Umbilical cord (tissue), 2 donors: ENCODE data around the gene CTNNB1. TPM values are rescaled to one million over a fixed set of nuclear protein-coding genes. Genes with fewer than 3 reads are reported as not detected.

ENCODE experiments used
- DNase-seq: peaks from one replicate; pipeline ENCODE4 v3.0.0-alpha.2; 2015; ENCODE audit warnings: low spot score
- total RNA-seq: library from RNA; depleted of rRNA; stranded (reverse); fragments of >200 nt; gene quantifications from one replicate; pipeline ENCODE4 v1.2.3, GENCODE V29; 2014; ENCODE audit warnings: low replicate concordance; ENCODE audit not compliant: insufficient read depth

Gene CTNNB1
- total RNA-seq, 1 donor from 2014 or later = 1,192 TPM

DNA sequence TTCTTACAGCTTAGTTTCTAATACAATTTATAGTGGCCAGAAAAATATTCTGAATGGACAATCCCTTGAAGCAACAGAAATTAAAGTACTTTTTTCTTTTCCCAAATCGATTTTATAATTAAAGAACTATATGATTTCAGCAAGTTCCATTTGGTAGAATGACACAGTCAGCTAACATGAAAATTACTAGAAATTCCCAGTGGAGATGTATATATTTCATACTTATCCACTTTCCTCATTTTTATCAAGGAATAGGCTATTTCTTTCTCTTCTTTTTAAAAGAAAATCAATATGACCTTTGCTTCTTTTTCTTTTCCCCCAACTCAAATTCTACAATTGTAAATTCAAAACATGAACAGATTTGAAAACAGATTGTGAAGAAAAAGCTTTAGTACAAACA, 6.4 kb upstream of the CTNNB1 start:
- no peak for DNase-seq

DNA sequence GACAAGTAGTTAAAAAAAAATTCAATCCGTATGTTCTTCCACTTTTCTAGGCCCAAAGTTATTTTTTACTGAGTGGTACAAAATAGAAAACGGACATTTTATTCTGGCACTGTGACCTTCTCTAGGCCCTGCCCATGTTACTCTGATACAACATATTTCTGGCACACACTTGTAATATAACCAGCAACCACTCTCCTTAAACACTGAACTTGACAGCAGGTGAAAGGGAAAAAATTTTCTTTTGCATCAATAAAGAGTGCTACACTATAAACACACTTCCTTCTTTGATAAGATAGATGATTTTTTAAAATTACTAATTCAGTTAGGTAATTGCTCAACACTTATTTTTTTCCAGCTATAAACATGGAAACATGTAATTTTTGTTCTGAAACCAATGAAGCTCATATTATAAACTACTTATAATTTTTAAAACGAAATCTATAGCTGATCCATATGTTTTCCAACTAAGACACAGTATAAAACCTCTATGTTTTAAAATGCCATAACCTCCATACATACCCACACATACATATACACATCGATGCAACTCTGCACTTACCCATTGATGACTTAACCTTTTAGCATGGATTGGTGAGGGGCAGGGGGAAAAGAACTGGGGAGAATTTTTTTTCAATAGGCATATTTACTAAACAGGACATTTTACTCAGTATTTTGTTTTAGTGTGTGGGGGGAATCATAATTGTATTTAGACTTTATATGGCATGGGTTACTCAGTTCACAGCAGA, 5.3 kb upstream of the CTNNB1 start:
- DNase-seq = no peak

DNA sequence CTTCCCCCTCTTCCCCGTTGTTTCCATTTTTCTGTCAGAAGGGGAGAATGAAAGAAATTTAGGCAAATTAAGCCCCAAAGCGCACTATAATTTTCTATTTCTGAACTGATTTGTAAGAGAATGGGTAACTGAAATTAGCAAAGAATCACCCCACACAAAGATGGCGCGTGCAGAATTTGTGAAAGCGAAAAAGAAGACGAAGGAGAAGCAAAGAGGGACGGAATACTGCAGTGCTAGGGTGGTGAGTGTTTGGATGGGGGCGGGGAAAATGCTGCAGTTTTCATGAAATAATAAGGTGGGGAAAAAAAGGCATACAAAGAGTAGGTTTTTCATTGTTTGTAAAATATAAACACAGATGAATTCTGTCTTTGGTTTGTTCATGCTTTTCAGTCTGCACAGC, 4.6 kb upstream of the CTNNB1 start:
- DNase-seq = no peak

DNA sequence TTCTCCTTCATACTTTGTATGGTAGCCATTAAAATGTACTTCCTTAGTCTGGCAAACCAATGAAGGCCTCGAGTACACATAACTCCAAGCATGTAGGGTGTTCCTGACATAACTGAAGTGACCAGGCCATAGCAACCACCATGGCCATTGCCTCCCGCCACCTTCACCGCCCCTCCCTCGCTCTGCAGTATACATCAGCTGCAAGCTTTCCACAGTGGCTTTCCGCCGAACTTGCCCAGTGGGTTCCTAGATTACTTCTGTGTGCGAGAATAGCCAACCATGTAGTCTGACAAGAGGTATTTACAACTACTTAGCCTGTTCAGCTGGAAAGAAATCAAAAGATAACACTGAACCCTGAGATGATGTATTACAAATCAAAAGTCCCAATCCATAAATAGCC, 3.4 kb upstream of the CTNNB1 start:
- DNase-seq = no peak

DNA sequence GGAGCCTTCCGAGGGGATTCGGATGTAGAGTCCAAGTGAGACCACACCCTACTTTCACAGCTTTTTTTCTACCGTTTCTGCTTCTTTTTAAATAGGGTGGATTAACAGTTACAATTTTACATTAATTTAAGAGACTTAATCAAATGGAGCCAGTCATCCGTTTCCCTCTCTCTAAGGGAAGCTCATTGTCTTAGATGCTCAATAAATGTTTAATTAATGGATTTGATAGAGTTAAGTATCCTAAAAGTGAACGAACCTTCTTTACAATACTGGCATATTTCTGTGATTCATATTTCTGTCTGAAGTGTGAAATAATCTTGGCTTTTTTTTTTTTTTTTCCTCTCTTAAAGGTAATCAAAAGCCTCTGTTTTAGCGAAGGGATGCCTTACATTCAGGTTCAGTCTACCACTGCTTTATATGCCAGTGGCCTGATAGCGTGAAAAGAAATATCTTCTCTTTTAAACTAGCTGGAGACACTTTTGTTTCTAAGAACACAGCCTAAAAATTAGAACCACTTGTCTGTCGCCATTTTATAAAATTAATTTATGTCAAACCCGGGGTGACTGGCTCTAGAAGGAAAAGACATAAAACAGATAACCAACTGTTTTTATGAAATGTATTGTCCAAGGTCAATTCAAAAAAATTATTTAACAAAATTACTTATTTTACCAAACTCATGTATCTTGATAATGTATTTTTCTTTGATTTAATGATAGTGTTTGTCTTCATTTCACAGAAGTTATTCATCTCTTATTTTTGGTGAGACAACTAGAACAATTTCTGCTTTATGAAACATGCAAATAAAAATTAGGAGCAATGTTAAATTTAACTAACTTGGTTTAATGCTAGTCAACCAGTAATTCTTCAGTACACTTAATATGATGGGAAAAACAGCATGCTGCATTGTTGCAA, 2.5 kb upstream of the CTNNB1 start:
- no peak for DNase-seq

DNA sequence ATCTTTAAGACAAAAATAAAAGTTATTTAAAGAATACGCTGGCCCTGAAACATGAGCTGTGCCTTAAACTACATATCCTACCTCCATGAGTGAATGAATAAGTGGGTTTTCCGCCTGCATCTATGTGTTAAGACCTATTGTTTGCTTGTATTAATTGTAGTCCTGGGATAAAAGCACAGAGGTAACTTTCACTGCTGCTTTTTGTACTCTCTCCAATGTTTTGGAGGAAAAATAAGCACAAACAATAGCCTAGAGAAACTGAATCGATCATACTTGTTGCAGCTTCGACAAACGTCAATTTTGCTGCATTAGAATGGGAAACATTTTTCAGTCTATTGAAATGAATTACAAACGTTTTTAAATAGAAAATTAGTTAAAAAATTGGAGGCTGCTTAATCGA, 1.3 kb upstream of the CTNNB1 start:
- DNase-seq = no peak

DNA sequence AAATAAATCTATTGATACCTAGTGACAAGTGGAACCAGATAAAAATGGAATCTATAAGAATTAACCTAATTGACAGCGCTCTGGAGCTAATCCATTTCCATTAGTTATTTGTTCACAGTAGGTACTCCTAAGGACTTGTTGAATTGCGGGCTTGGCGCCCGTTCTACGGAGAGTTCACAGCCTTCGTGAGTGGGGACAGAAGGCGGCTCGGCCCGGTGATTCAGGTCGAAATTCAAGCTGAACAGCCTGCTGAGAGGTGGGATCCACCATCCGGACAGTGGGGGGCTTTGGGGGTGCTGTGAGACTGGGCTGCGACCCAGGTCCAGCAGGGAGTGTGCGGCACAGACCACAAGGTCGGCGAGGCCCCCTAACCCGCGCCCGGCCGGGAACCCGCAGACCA, 779 bp upstream of the CTNNB1 start:
- peak; percentile 32 for DNase-seq

DNA sequence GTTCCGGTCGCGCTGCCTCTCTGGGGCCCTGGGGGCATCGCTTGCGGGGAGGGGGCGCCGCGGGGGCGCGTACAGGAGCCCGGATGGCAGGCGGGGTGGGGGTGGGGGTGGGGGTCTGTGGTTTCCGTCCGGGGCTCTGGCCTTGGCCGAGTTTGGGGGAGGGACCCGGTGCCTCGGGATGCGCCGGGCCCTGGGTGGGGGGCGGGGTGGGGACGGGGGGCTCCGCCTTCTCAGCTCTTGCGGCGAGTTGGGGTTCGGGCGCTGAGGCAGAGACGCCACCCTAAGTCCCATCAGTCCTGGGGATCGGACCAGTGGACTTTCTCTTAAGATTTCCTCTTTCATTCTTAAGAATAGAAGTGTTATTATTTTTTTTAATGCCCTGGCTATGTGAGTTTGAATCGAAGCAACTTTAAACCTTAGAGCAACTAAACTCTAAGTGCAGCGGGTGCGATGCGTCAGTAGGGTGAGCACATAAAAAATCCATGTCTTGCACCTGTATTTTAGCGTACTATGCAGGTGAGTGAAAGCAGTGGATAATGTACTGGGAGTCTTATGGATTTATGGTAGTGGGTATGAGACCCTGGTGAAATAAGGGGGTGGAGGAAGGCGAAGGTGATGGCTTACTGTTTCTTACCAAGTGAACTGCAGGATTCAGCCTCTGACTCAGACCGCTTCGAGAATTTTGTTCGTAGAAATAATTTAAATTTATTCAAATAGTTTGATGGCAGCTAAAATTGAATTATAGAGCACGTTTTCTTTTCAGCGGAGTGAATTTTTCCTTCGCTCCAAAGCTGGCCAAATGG, 762 bp downstream of the CTNNB1 start:
- DNase-seq = peak; percentile 57

DNA sequence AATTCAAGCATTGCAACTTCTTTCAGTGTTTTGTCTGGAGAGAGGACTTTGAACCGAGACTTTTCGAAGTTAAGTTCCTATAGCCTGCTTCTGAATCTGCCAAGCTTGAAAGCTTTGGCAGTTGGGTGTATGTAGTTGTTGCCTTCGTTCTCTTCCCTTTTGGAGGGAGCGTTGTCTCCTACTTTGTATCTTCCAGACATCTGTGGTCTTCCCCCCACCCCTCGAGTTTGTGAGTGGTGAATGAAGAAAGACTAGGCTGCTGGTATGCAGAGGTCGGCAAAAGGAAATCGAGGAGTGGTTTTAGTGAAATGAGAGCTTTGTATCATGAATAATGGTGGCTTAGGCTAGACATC, 1.3 kb downstream of the CTNNB1 start:
- peak; percentile 81 for DNase-seq

DNA sequence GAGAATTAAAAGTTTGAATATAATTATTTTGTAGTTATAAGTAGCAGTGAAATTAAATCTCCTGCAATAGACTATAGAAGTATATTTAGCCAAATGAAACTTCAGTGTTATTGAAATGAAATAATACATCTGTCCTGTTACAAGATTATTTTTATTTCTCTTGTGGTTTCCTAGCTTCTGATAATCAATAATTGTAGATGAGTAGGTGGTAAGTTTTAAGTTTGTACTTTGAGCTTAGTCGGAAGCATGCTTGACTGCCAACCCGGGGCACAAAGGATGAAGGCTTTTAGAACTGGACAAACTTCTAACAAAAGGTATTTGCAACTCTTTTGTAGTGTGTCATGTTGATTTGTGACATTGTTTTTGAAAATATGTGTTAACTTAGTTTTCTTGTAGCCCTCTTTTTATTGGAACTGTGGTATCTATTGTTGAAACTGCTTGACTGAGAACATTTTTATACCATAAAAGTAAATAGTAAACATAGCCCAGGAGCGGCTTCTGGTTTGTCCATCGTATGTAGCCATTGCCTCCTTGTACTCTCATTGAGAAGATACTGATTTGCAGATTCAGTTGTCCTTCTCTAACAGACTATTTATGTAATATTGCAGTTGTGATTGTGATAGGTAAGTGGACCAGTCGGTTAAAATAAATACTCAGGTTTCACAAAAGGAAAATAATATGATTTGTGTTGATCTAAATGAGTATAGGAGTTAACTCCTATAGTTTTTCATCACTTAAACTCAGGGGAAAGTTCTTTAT, 2.9 kb downstream of the CTNNB1 start:
- DNase-seq = peak; percentile 30

DNA sequence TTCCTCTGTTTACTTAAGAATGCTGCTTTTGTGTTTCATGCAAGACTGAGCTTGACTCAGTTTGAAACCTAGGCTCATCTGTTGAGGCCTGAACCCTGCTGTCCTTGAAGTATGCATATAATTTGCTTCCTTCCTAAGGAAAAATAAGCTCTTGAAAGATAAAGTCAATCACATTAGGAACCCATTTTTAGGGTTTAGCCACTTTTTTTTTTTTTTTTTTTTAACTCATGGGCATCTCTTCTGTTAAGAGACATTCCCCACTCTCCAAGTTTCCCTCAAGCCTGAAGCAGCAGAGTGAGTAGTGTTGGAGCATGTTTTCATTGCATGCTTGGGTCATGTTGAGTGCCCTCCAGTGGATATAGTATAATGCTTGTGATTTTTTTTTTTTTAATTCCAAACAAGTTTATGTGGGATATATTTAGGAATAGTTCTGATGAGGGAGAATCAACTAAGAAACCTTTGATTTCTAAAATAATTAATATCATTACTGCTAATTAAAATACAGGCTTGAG, 3.6 kb downstream of the CTNNB1 start:
- DNase-seq = peak; percentile 85

DNA sequence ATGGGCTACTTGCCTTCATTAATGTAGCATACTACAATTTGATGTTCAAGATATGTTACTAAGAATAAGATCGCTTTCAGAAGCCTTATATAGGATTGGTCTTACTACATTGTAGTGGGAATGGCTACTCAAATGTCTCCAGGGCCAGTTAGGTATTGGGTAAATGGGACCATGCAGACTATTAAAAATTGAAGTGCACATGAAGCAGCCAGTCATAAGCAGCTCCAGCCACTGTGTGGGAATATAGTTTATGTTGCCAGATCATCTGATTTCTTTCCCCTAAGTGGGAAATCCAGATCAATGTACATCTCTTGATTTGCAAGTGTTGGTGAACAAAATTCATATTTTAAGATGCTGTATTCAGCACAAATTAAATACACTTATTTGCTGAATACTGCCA, 5.1 kb downstream of the CTNNB1 start:
- DNase-seq = no peak

DNA sequence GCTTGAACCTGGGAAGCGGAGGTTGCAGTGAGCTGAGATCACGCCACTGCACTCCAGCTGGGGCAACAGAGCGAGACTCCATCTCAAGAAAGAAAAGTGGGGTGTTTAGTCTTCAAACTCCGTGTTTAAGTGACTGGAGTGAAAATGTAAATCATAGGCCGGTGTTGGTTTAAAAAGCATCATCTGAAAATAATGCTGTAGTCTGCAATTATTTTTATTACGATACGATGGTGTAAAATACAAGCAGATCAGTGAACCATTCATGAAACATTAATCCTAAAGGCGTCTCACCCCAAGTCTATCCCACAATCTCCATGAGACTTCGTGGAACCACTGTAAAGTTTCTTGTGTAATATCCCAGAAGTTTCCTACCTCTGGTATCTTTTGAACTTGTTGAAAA, 6.3 kb downstream of the CTNNB1 start:
- no peak for DNase-seq

DNA sequence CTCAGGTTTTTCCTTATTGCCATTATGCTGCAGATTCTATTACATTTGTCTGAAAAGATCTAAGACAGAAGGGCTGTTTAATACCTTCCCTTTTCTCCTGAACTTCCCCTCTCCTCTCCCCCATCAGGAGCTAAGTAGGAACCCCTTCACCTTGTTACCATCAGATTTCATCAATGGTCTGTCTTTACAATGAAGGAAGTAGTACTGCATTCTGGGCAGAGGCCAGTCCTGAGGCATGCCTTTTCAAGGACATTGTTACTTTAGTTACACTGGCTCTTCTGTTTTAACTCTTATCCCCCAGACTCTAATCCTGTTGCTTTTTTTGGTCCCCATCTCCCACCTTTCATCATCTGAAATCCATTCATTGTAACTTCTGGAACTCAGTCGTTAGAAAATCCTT, 8.1 kb downstream of the CTNNB1 start:
- no peak for DNase-seq

DNA sequence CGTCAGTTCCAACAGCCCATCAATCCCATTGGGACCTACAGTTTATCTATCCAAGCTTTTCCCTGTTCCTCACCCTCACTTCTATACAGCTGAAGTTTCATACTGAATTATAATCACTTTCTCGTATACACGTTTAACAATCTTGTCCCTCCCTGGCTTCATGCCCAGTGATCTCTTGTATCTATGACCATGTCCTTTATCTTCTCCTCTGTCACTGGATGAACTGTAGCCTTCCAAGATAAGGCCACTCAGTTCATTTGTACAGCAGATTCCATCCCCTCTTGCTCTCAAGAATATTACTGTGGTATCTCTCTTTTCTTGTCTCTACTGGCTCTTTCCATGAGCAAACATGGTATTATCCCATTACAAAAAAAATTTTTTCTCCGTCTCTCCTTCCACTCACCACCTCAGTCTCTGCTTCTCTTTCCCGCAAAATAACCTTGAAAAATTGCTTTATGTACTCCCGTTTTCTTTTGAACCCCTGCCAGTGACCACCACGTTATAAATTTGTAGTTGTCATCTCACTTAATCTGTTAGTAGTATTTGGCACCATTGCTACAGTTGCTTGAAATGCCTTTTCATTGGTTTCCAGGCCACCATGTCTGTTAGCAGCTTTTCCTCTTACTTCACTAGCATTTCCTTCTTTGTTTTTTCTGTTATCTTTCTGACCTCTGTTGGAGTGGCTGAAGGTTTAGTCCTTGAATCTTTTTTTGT, 9.4 kb downstream of the CTNNB1 start:
- DNase-seq = no peak

DNA sequence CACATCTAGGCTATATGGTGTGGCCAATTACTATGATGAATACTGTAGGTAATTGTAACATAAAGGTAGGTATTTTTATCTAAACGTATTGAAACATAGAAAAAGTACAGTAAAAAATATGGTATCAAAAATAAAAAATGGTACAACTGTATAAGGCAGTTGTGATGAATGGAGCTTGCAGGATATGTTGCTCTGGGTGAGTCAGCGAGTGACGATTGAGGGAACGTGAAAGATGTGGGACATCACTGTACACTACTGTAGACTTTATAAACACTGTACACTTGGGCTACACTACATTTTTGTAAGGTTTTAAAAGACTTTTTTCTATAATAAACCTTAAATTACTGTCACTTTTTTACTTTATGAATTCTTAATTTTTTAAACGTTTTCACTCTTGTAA, 10.3 kb downstream of the CTNNB1 start:
- DNase-seq = no peak

DNA sequence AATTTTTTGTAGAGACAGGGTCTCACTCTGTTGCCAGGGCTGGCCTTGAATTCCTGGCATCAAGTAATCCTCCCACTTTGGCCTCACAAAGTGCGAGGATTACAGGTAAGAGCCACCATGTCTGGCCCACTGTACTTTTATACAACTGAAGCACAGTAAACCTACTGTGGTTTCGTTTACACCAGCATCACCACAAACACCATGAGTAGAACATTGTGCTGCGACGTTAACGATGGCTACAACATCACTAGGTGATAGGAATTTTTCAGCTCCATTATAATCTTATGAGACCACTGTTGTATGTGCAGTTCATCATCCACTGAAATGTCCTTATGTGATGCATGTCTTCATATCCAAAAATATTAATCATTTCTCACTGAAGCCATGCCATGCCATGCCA, 11.7 kb downstream of the CTNNB1 start:
- no peak for DNase-seq

DNA sequence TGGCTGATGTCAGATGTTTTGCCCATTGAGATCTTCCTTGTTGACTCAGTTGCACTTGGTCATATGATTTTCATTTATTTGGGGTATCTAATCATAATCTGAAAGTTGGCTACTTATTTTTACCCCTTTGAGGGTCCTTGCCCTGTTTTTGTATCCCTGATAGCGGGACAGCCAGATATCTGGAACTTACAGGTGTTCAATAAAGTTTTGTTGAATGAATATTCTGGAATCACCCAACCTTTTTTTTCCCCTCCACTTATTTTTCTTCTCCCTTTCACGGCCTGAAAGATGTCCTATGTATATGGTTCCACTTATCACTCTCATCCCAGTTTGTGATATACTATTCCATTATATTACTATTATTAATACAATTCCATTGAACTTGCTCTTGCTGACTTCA, 12.8 kb downstream of the CTNNB1 start:
- no peak for DNase-seq

DNA sequence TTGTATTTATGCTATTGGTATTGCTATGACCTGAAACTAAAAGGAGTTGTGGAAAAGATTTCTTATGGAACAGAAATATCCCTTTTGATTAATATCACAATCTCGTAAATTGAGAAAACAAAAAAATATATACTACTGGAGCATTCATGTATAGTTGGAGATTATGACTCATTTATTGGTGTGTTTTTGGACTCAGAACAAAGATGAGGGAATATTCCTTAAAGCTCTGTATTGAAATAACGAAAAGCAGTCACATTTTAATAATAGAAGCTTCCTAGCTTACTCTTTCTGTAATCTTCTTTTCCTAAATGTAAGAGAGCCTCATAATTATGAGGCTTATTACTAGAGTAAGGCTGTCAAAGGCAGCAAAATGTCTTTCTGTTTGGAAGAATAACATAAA, 14.3 kb downstream of the CTNNB1 start:
- DNase-seq = peak; percentile 56

DNA sequence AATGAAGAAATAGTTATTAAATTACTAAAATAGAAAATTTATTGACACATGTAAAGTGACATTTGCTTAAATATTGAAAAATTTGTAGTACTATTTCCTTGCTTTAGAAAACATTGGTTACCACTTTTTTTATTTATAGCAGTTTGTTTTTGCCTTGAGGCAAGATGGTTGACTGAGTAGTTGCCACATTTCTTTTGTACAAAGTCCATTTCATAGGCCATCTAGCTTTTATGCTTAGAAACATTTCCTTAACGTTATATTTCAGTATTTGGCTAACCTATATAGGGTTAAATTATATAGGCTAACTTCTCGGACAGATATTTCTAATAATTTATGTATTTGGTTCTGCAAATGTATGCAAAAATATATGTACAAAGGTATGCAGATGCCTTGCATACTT, 17.1 kb downstream of the CTNNB1 start:
- no peak for DNase-seq

DNA sequence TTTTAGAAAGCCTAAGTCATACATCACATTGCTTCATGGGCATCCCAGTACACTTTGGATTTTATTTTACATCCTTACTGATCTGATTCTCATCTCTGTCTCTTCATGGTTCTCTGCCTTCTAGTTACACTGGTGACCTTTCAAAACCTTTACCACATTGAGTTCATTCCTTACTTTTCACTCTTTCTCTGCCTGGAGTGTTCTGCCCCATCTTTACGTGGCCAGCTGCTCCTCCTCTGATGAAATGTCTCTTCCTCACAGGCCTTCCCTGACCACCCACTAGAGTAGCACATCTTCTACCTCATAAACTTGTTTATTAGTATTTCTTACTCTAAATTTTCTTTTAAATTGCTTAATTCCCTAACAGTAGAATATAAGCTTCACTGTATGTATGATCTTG, 17.7 kb downstream of the CTNNB1 start:
- DNase-seq = no peak
